HEK293T (cell line): ENCODE results near the gene TIMP2.

Source experiments
- BHLHE40 ChIP-seq: fragments of 450-650 bp; IDR thresholded peaks from 2 replicates; pipeline ENCODE4 v1.6.1; 2016; ENCODE audit warnings: mild to moderate bottlenecking, moderate library complexity, borderline replicate concordance
- FOXA1 ChIP-seq: fragments of 450-650 bp; IDR thresholded peaks from 2 replicates; pipeline ENCODE4 v1.6.1; 2016; ENCODE audit warnings: mild to moderate bottlenecking
- FOXM1 ChIP-seq: fragments of 450-650 bp; IDR thresholded peaks from 2 replicates; pipeline ENCODE4 v1.6.1; 2017; ENCODE audit warnings: mild to moderate bottlenecking, borderline replicate concordance
- L3MBTL2 ChIP-seq: fragments of 450-650 bp; conservative IDR thresholded peaks from 2 replicates; pipeline ENCODE4 v1.6.1; 2016; ENCODE audit warnings: mild to moderate bottlenecking
- LEF1 ChIP-seq: fragments of 450-650 bp; IDR thresholded peaks from 2 replicates; pipeline ENCODE4 v1.6.1; 2017; ENCODE audit warnings: mild to moderate bottlenecking, borderline replicate concordance
- SP1 ChIP-seq: fragments of 450-650 bp; IDR thresholded peaks from 2 replicates; pipeline ENCODE4 v1.6.1; 2017
- SUZ12 ChIP-seq: fragments of 450-650 bp; IDR thresholded peaks from 2 replicates; pipeline ENCODE4 v1.6.1; 2016; ENCODE audit warnings: mild to moderate bottlenecking
- TARDBP ChIP-seq: fragments of 450-650 bp; IDR thresholded peaks from 2 replicates; pipeline ENCODE4 v1.6.1; 2016
- ZNF384 ChIP-seq: fragments of 450-650 bp; IDR thresholded peaks from 2 replicates; pipeline ENCODE4 v1.6.1; 2016
- TF ChIP-seq, protein P1 (sequence below): fragments of 450-650 bp; IDR thresholded peaks from 2 replicates; pipeline ENCODE4 v1.6.1; 2016

DNA sequence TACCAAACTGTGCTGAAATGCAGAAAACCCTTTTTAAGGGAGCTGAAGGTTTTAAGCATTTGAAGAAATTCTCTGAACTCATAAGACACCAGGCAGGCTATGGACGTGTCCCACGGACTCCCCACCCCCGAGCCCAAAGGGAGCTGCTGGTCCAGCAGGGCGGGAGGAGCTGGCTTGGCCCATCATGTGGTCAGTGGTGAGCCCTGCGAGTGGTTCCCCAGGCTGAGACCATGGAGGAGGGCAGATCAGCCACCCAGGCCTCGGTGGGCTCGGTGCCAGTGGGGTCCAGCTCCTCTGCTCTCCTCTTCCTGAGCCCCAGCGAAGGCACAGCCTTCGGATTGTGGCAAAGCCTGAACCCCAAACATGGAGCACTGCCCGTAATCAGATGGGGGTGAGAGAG is 27.5 kb upstream of the TIMP2 start:
- TF ChIP-seq, protein P1, sequence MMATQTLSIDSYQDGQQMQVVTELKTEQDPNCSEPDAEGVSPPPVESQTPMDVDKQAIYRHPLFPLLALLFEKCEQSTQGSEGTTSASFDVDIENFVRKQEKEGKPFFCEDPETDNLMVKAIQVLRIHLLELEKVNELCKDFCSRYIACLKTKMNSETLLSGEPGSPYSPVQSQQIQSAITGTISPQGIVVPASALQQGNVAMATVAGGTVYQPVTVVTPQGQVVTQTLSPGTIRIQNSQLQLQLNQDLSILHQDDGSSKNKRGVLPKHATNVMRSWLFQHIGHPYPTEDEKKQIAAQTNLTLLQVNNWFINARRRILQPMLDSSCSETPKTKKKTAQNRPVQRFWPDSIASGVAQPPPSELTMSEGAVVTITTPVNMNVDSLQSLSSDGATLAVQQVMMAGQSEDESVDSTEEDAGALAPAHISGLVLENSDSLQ: no peak
- TF ChIP-seq SUZ12 (no peak), L3MBTL2 (no peak), TARDBP (no peak), ZNF384 (no peak), FOXA1 (no peak), FOXM1 (no peak), LEF1 (no peak), BHLHE40 (no peak), SP1 (no peak)
